ENCODE measurements around the gene SUPT20HL2.
"Not testable (repeated sequence)": the region's sequence is repeated elsewhere in the genome, so short reads cannot be mapped to it uniquely, and the experiment has no call there.

SUPT20HL2 gene

GRCh38 chrX:24314019-24314635, at the start of gene SUPT20HL2:
Gene SUPT20HL2, minus strand, starts transcription at chrX:24314069. Its CDS starts 754 bp downstream, at chrX:24313315.
- DNase-seq (ENCODE audit: low spot score): no peak

GRCh38 chrX:24362089-24362745, 48.3 kb upstream of the SUPT20HL2 start:
- not testable (repeated sequence) for DNase-seq (ENCODE audit: low spot score)

- DNase-seq (ENCODE audit: low spot score): no peak
These were observed 46.4 kb upstream of the SUPT20HL2 start, which contains the start of gene SUPT20HL1 for GRCh38 chrX:24360272-24360671. Gene SUPT20HL1, plus strand, starts transcription at chrX:24360639. Its CDS starts 2,122 bp downstream, at chrX:24362761.

GRCh38 chrX:24357106-24357505, 43.2 kb upstream of the SUPT20HL2 start:
- no peak for DNase-seq (ENCODE audit: low spot score)

GRCh38 chrX:24355095-24355494, 41.2 kb upstream of the SUPT20HL2 start:
- DNase-seq (ENCODE audit: low spot score): no peak

- DNase-seq (ENCODE audit: low spot score): no peak
These were observed 36.3 kb upstream of the SUPT20HL2 start for GRCh38 chrX:24350217-24350616.

- no peak for DNase-seq (ENCODE audit: low spot score)
These were observed 34.0 kb upstream of the SUPT20HL2 start for GRCh38 chrX:24347881-24348280.

- DNase-seq (ENCODE audit: low spot score): peak; percentile 4
These were observed 29.9 kb upstream of the SUPT20HL2 start for GRCh38 chrX:24343719-24344118.

GRCh38 chrX:24341795-24342194, 27.9 kb upstream of the SUPT20HL2 start:
- no peak for DNase-seq (ENCODE audit: low spot score)

GRCh38 chrX:24340501-24340900, 26.6 kb upstream of the SUPT20HL2 start:
- DNase-seq (ENCODE audit: low spot score): no peak

- DNase-seq (ENCODE audit: low spot score): no peak
These were observed 26.0 kb upstream of the SUPT20HL2 start for GRCh38 chrX:24339911-24340310.

- no peak for DNase-seq (ENCODE audit: low spot score)
These were observed 22.0 kb upstream of the SUPT20HL2 start for GRCh38 chrX:24335871-24336270.

GRCh38 chrX:24334461-24334860, 20.6 kb upstream of the SUPT20HL2 start:
- no peak for DNase-seq (ENCODE audit: low spot score)

- no peak for DNase-seq (ENCODE audit: low spot score)
These were observed 19.5 kb upstream of the SUPT20HL2 start for GRCh38 chrX:24333371-24333770.

- no peak for DNase-seq (ENCODE audit: low spot score)
These were observed 19.0 kb upstream of the SUPT20HL2 start for GRCh38 chrX:24332878-24333277.

- no peak for DNase-seq (ENCODE audit: low spot score)
These were observed 11.4 kb upstream of the SUPT20HL2 start for GRCh38 chrX:24325231-24325630.

GRCh38 chrX:24321741-24322395, 8.0 kb upstream of the SUPT20HL2 start:
- no peak for DNase-seq (ENCODE audit: low spot score)

- no peak for DNase-seq (ENCODE audit: low spot score)
These were observed 3.7 kb upstream of the SUPT20HL2 start for GRCh38 chrX:24317567-24317966.

GRCh38 chrX:24316111-24316510, 2.2 kb upstream of the SUPT20HL2 start:
- no peak for DNase-seq (ENCODE audit: low spot score)

- not testable (repeated sequence) for DNase-seq (ENCODE audit: low spot score)
These were observed 1.6 kb downstream of the SUPT20HL2 start for GRCh38 chrX:24312249-24312607.

GRCh38 chrX:24311507-24312248, 2.2 kb downstream of the SUPT20HL2 start:
- DNase-seq (ENCODE audit: low spot score): not testable (repeated sequence)

- not testable (repeated sequence) for DNase-seq (ENCODE audit: low spot score)
These were observed 3.0 kb downstream of the SUPT20HL2 start for GRCh38 chrX:24310916-24311315.

Data from activated CD4-positive, alpha-beta T cell treated with anti-CD3 and anti-CD28 coated beads, Interleukin-2, Interleukin-4, amounts not matched to agents 100 ng/mL and 50 ng/mL, durations not matched to agents 16 hours and 8 hours (primary cell).